Epithelial cell of umbilical artery (primary cell): Measurements from ENCODE around the gene CSNK2A2. TPM values are rescaled to one million over a fixed set of nuclear protein-coding genes. Genes with fewer than 3 reads are reported as not detected.

Experiments
- total RNA-seq: library from RNA; depleted of rRNA; stranded (reverse); fragments of >200 nt; gene quantifications from 2 replicates; pipeline ENCODE4 v1.2.3, GENCODE V29; 2014

The CSNK2A2 gene
- total RNA-seq, result 29.8 and 33.1 TPM in 2 replicates

GRCh38 chr16:58198022-58198683 is at the start of gene CSNK2A2:
Gene CSNK2A2 (minus strand): TSS chr16:58198106. CDS start chr16:58197736, 370 bp downstream.

GRCh38 chr16:58129097-58129936 is 68.6 kb downstream of the CSNK2A2 start, which contains the start of gene CFAP20:
Gene CFAP20 (minus strand): TSS chr16:58129381. CDS start chr16:58129115, 266 bp downstream.

Other genes with a start within 250 kb of the CSNK2A2 start
- gene CNGB1, start 227.0 kb downstream of the CSNK2A2 start, total RNA-seq, result not detected in 2 replicates
- gene ZNF319, start 197.4 kb downstream of the CSNK2A2 start, total RNA-seq, result 1.3 and 1.7 TPM in 2 replicates
- gene USB1, start 196.7 kb downstream of the CSNK2A2 start, total RNA-seq, result 41.6 and 69.3 TPM in 2 replicates
- 4.4 and 4.9 TPM in 2 replicates for gene MMP15, start 172.4 kb downstream of the CSNK2A2 start, total RNA-seq
- 45.8 and 67.0 TPM in 2 replicates for gene CFAP20, start 68.7 kb downstream of the CSNK2A2 start, total RNA-seq
- gene PRSS54, start 96.9 kb upstream of the CSNK2A2 start, total RNA-seq, result not detected in 2 replicates
- gene GINS3, start 194.4 kb upstream of the CSNK2A2 start, total RNA-seq, result 7.8 and 8.8 TPM in 2 replicates